Measurements from ENCODE around the gene ZSWIM6. TPM values are rescaled to one million over a fixed set of nuclear protein-coding genes. Genes with fewer than 3 reads are reported as not detected.

The ZSWIM6 gene
- total RNA-seq, 1 experiment from 2014 or later: 4.2 TPM

GRCh38 chr5:61425918-61426317, 93.9 kb downstream of the ZSWIM6 start:
- Histone ChIP-seq H3K9me3 (ENCODE audit: low read length) (no peaks in the 10 kb centered on the region), H3K27me3 (ENCODE audit: low read length) (no peaks in the 10 kb centered on the region), H3K27ac (ENCODE audit: low read length) (no peak overlapping the region), H3K9ac (ENCODE audit: low read length) (no peak overlapping the region), H3K4me1 (ENCODE audit: low read length) (no peaks in the 10 kb centered on the region), H3K79me2 (ENCODE audit: low read length) (no peaks in the 10 kb centered on the region), H3K4me3 (ENCODE audit: low read length) (no peak overlapping the region), H3K4me2 (ENCODE audit: low read depth, low read length, poor library complexity, severe bottlenecking) (no peak overlapping the region), H4K20me1 (ENCODE audit: insufficient read depth, low read depth, low read length) (peaks cover 14% of the 10 kb centered on the region; the same call in 1 of the 2 replicates), H3K36me3 (ENCODE audit: insufficient read depth, low read length) (no peaks in the 10 kb centered on the region), H3K9me2 (replicated peaks; ENCODE audit: insufficient read depth, low read length) (no peaks in the 10 kb centered on the region), H2AFZ (ENCODE audit: low read length) (no peak overlapping the region)
- no peak for DNase-seq

- Histone ChIP-seq H2AFZ (ENCODE audit: low read length) (no peak overlapping the region), H3K27me3 (ENCODE audit: low read length) (no peaks in the 10 kb centered on the region), H3K9ac (ENCODE audit: low read length) (no peak overlapping the region), H4K20me1 (ENCODE audit: insufficient read depth, low read depth, low read length) (peaks cover 7% of the 10 kb centered on the region; the same call in 1 of the 2 replicates), H3K4me2 (ENCODE audit: low read depth, low read length, poor library complexity, severe bottlenecking) (no peak overlapping the region), H3K9me3 (ENCODE audit: low read length) (no peaks in the 10 kb centered on the region), H3K36me3 (ENCODE audit: insufficient read depth, low read length) (no peaks in the 10 kb centered on the region), H3K4me1 (ENCODE audit: low read length) (no peaks in the 10 kb centered on the region), H3K4me3 (ENCODE audit: low read length) (no peak overlapping the region), H3K9me2 (replicated peaks; ENCODE audit: insufficient read depth, low read length) (no peaks in the 10 kb centered on the region), H3K79me2 (ENCODE audit: low read length) (no peaks in the 10 kb centered on the region), H3K27ac (ENCODE audit: low read length) (no peak overlapping the region)
- no peak for DNase-seq
These were observed 97.8 kb downstream of the ZSWIM6 start for GRCh38 chr5:61429906-61430305.

DNA sequence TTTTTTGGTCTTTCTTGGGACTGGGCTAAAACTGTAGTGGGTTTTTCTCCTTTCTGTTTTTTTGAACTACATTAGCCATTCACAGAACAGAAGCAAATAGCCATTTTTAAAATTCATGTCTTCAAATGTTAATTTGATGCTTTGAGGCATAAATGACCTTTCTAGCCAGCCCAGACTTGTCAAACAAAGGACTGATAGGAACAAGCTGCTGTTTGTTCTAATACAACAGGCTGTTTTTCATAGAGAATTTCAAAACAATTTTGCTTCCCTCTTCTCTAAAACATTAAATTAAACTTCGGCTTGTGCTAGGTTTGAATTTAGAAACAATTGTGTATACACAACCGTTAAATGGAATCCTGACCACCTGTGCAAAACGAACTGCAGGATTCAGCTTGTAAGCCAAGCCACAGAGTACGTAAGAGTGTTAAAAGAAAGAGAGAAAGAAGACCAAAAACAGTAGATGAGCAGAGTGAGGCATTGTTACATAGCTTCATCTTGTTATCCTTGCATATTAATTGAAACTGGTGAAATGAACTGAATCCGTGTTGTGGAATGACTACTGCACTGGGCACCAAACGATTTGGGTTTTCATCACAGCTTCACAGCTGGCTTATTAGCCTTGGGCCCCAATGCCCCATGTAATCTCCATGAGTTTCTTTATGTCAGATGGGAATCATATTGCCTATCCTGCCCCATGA, 100.0 kb downstream of the ZSWIM6 start:
- H2AFZ ChIP-seq (ENCODE audit: low read length): no peak overlapping the region

DNA sequence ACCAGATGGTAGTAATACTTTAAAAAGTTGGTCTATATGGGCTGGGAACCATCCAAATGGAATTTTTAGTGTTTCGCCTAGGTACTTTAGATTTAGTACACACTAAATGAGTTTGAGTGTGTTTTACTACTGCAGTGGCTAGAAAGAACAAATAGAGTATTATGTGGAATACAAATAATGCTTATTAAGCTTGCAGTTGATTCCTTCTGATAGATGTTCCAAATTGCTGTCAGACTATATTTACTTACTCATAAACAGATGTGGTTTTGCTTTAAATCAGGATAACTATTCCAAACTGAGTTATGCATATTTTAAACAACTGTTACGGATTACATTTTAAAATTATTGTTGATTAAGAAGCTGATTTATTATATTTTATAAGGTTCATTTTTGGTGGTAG, 103.3 kb downstream of the ZSWIM6 start:
- Histone ChIP-seq H3K27ac (ENCODE audit: low read length) (no peak overlapping the region), H4K20me1 (ENCODE audit: insufficient read depth, low read depth, low read length) (peaks cover 5% of the 10 kb centered on the region), H3K9ac (ENCODE audit: low read length) (no peak overlapping the region), H3K4me2 (ENCODE audit: low read depth, low read length, poor library complexity, severe bottlenecking) (no peak overlapping the region), H3K79me2 (ENCODE audit: low read length) (no peaks in the 10 kb centered on the region), H2AFZ (ENCODE audit: low read length) (no peak overlapping the region), H3K27me3 (ENCODE audit: low read length) (no peaks in the 10 kb centered on the region), H3K9me2 (replicated peaks; ENCODE audit: insufficient read depth, low read length) (no peaks in the 10 kb centered on the region), H3K9me3 (ENCODE audit: low read length) (no peaks in the 10 kb centered on the region), H3K36me3 (ENCODE audit: insufficient read depth, low read length) (no peaks in the 10 kb centered on the region), H3K4me3 (ENCODE audit: low read length) (no peak overlapping the region), H3K4me1 (ENCODE audit: low read length) (no peaks in the 10 kb centered on the region)
- DNase-seq: no peak

More for the DNA sequence above, 100.0 kb downstream of the ZSWIM6 start:
- H3K27ac ChIP-seq (ENCODE audit: low read length): no peak overlapping the region
- H3K4me1 ChIP-seq (ENCODE audit: low read length): no peaks in the 10 kb centered on the region
- H3K4me3 ChIP-seq (ENCODE audit: low read length): no peak overlapping the region
- no peaks in the 10 kb centered on the region for H3K9me2 ChIP-seq (replicated peaks; ENCODE audit: insufficient read depth, low read length)
- H3K4me2 ChIP-seq (ENCODE audit: low read depth, low read length, poor library complexity, severe bottlenecking): no peak overlapping the region
- no peaks in the 10 kb centered on the region for H3K36me3 ChIP-seq (ENCODE audit: insufficient read depth, low read length)
- H3K27me3 ChIP-seq (ENCODE audit: low read length): no peaks in the 10 kb centered on the region
- DNase-seq: no peak
- H3K9me3 ChIP-seq (ENCODE audit: low read length): no peaks in the 10 kb centered on the region
- H3K79me2 ChIP-seq (ENCODE audit: low read length): no peaks in the 10 kb centered on the region
- H3K9ac ChIP-seq (ENCODE audit: low read length): no peak overlapping the region
- peaks cover 4% of the 10 kb centered on the region for H4K20me1 ChIP-seq (ENCODE audit: insufficient read depth, low read depth, low read length)

- H3K4me2 ChIP-seq (ENCODE audit: low read depth, low read length, poor library complexity, severe bottlenecking): no peak overlapping the region
- H3K36me3 ChIP-seq (ENCODE audit: insufficient read depth, low read length): no peaks in the 10 kb centered on the region
- no peaks in the 10 kb centered on the region for H3K9me2 ChIP-seq (replicated peaks; ENCODE audit: insufficient read depth, low read length)
- H2AFZ ChIP-seq (ENCODE audit: low read length): no peak overlapping the region
- H3K9me3 ChIP-seq (ENCODE audit: low read length): peaks cover 6% of the 10 kb centered on the region
- H3K27me3 ChIP-seq (ENCODE audit: low read length): no peaks in the 10 kb centered on the region
- H4K20me1 ChIP-seq (ENCODE audit: insufficient read depth, low read depth, low read length): peaks cover 5% of the 10 kb centered on the region; the same call in 1 of the 2 replicates
- H3K4me1 ChIP-seq (ENCODE audit: low read length): no peaks in the 10 kb centered on the region
- H3K27ac ChIP-seq (ENCODE audit: low read length): no peak overlapping the region
- no peaks in the 10 kb centered on the region for H3K79me2 ChIP-seq (ENCODE audit: low read length)
- DNase-seq: no peak
- no peak overlapping the region for H3K9ac ChIP-seq (ENCODE audit: low read length)
- H3K4me3 ChIP-seq (ENCODE audit: low read length): no peak overlapping the region
These were observed 106.4 kb downstream of the ZSWIM6 start for GRCh38 chr5:61438298-61438970.

DNA sequence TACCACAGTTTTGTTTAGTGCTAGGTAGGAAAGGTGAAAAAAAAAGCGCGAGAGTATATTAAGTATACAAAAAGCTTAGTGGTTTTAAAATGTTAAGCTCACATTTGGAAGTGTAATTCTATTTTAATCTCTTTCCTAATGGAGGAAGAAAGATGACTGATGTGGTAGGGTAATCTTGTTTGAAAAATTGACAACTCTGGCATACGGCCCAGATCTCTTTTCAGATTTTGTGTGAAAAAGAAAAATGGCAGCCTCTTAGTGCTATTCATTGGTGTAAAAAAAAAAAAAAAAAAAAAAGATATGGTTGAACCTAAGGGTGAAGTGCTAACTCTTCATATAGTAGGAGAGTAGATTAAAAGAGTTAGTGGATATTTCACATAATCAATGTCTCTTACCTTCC, 108.0 kb downstream of the ZSWIM6 start:
- no peak overlapping the region for H3K9ac ChIP-seq (ENCODE audit: low read length)
- no peak overlapping the region for H3K27ac ChIP-seq (ENCODE audit: low read length)
- H4K20me1 ChIP-seq (ENCODE audit: insufficient read depth, low read depth, low read length): peaks cover 5% of the 10 kb centered on the region; the same call in 1 of the 2 replicates
- H3K79me2 ChIP-seq (ENCODE audit: low read length): no peaks in the 10 kb centered on the region
- H3K4me3 ChIP-seq (ENCODE audit: low read length): no peak overlapping the region
- no peaks in the 10 kb centered on the region for H3K9me2 ChIP-seq (replicated peaks; ENCODE audit: insufficient read depth, low read length)
- no peak for DNase-seq
- H3K4me1 ChIP-seq (ENCODE audit: low read length): no peaks in the 10 kb centered on the region
- no peaks in the 10 kb centered on the region for H3K36me3 ChIP-seq (ENCODE audit: insufficient read depth, low read length)
- H3K4me2 ChIP-seq (ENCODE audit: low read depth, low read length, poor library complexity, severe bottlenecking): no peak overlapping the region
- H3K9me3 ChIP-seq (ENCODE audit: low read length): peaks cover 6% of the 10 kb centered on the region
- no peak overlapping the region for H2AFZ ChIP-seq (ENCODE audit: low read length)
- no peaks in the 10 kb centered on the region for H3K27me3 ChIP-seq (ENCODE audit: low read length)

GRCh38 chr5:61440596-61440995, 108.5 kb downstream of the ZSWIM6 start:
- H3K4me1 ChIP-seq (ENCODE audit: low read length): no peaks in the 10 kb centered on the region
- no peak overlapping the region for H2AFZ ChIP-seq (ENCODE audit: low read length)
- no peak overlapping the region for H3K27ac ChIP-seq (ENCODE audit: low read length)
- no peaks in the 10 kb centered on the region for H3K36me3 ChIP-seq (ENCODE audit: insufficient read depth, low read length)
- H3K4me2 ChIP-seq (ENCODE audit: low read depth, low read length, poor library complexity, severe bottlenecking): no peak overlapping the region
- no peak overlapping the region for H3K4me3 ChIP-seq (ENCODE audit: low read length)
- no peak for DNase-seq
- peaks cover 5% of the 10 kb centered on the region; the same call in 1 of the 2 replicates for H4K20me1 ChIP-seq (ENCODE audit: insufficient read depth, low read depth, low read length)
- H3K27me3 ChIP-seq (ENCODE audit: low read length): no peaks in the 10 kb centered on the region
- H3K9ac ChIP-seq (ENCODE audit: low read length): no peak overlapping the region
- peaks cover 6% of the 10 kb centered on the region for H3K9me3 ChIP-seq (ENCODE audit: low read length)
- H3K79me2 ChIP-seq (ENCODE audit: low read length): no peaks in the 10 kb centered on the region
- H3K9me2 ChIP-seq (replicated peaks; ENCODE audit: insufficient read depth, low read length): no peaks in the 10 kb centered on the region

DNA sequence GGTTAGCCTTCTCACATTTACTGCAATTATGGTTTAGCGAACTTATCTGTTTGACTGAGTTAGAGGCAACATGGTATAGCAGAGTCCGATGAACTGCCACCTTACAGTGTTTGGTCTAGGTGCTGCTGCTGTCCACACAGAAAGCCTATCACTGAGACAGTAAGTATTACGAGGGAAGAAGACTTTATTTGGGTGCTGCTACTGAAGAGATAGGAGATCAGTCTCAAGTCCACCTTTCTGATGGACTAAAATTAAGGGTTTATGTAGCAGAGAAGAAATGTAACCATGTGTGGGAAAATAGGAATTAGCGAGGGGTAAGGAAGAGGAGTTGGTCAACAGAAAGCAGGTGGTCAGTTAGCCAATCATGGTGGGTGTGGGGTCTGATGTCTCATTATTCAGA, 109.7 kb downstream of the ZSWIM6 start:
- Histone ChIP-seq H3K79me2 (ENCODE audit: low read length) (no peaks in the 10 kb centered on the region), H3K9ac (ENCODE audit: low read length) (no peak overlapping the region), H3K9me3 (ENCODE audit: low read length) (peaks cover 6% of the 10 kb centered on the region), H3K27ac (ENCODE audit: low read length) (no peak overlapping the region), H4K20me1 (ENCODE audit: insufficient read depth, low read depth, low read length) (peaks cover 4% of the 10 kb centered on the region; the same call in 1 of the 2 replicates), H3K36me3 (ENCODE audit: insufficient read depth, low read length) (no peaks in the 10 kb centered on the region), H2AFZ (ENCODE audit: low read length) (no peak overlapping the region), H3K4me1 (ENCODE audit: low read length) (no peaks in the 10 kb centered on the region), H3K4me2 (ENCODE audit: low read depth, low read length, poor library complexity, severe bottlenecking) (no peak overlapping the region), H3K4me3 (ENCODE audit: low read length) (no peak overlapping the region), H3K27me3 (ENCODE audit: low read length) (no peaks in the 10 kb centered on the region), H3K9me2 (replicated peaks; ENCODE audit: insufficient read depth, low read length) (no peaks in the 10 kb centered on the region)
- DNase-seq: no peak
